Central memory CD4-positive, alpha-beta T cell (primary cell): ENCODE results near the gene HOTAIR.

Source experiments
- DNase-seq: peaks from one replicate; pipeline ENCODE4 v3.0.0; 2022

HOTAIR gene

GRCh38 chr12:53916788-53917655 lies 57.7 kb downstream of the HOTAIR start:
- DNase-seq: no peak
